PFSK-1 (cell line): ENCODE results near the gene STK24.

Source experiments
- FOXP2 ChIP-seq: optimal IDR thresholded peaks from 2 replicates; pipeline ENCODE3; 2011; ENCODE audit warnings: borderline replicate concordance, control low read depth, inconsistent platforms; ENCODE audit not compliant: insufficient read depth; ENCODE audit errors: extremely low read length, extremely low read depth
- POLR2AphosphoS5 ChIP-seq: IDR thresholded peaks from 2 replicates; pipeline ENCODE4 v1.6.1; 2012; ENCODE audit warnings: low read depth, mild to moderate bottlenecking, control low read depth, low read length, moderate library complexity
- REST ChIP-seq, 2 experiments: IDR thresholded peaks; 2 replicates each; pipeline versions ENCODE4 v1.6.1 to v1.8.0; 2011 to 2012; ENCODE audit warnings: low read depth in 2 of 2, low read length in 2 of 2, control low read depth in 1 of 2, inconsistent platforms in 1 of 2, mild to moderate bottlenecking in 1 of 2, moderate library complexity in 1 of 2; ENCODE audit not compliant: insufficient read depth in 1 of 2
- SIN3A ChIP-seq: IDR thresholded peaks from 2 replicates; pipeline ENCODE4 v1.6.1; 2012; ENCODE audit warnings: mild to moderate bottlenecking, low read length, moderate library complexity, borderline replicate concordance; ENCODE audit not compliant: insufficient read depth
- TAF1 ChIP-seq: IDR thresholded peaks from 2 replicates; pipeline ENCODE4 v1.6.1; 2012; ENCODE audit warnings: low read length, control low read depth, borderline replicate concordance; ENCODE audit not compliant: insufficient read depth

Gene STK24

DNA sequence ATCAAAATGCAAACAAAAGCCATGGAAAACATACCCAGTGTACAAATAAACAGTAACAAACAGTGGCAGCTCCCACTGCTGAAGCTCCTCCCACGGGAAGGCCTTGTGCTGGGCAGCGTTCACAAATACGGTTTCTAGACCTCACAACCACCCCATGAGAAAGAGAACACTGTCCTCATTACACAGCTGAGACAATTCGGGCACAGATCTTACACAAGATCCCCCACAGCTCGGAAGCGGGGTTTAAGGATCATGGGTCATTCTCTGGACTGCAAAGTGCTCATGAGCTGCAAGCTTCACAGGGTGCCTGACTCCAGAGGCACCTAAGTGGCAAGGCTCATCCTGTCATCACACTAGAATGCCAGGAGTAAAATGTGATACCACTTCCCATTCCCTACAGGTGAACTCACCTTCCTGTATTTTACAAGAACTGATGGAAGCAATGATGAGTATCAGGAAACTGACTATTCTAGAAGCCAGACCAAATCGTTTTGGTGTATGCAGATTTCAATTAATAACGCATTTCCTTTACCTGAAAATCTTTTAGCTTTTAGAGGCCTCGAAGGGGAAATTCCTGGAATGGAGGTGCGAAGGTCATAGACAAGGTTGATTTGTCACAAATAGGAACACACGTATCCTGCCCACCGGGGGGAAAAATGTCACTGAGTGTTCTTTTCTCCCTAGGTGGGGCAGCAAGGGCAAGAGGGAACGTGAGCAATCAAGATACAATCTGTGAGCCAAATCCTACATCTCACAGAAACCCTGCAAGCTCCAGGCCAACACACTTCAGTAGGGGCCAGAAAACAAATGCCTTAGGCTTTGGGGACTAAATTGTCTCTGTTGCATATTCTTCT is 41.2 kb downstream of the STK24 start:
- no peak for TF ChIP-seq FOXP2

- TF ChIP-seq REST (IDR thresholded peaks at IDR 0.05; ENCODE audit: insufficient read depth in 1 of 2, low read depth in 2 of 2, low read length in 2 of 2) (no peak), TAF1 (no peak), SIN3A (no peak), FOXP2 (no peak), POLR2AphosphoS5 (no peak)
Measured at GRCh38 chr13:98534821-98535220, 42.1 kb downstream of the STK24 start.

DNA sequence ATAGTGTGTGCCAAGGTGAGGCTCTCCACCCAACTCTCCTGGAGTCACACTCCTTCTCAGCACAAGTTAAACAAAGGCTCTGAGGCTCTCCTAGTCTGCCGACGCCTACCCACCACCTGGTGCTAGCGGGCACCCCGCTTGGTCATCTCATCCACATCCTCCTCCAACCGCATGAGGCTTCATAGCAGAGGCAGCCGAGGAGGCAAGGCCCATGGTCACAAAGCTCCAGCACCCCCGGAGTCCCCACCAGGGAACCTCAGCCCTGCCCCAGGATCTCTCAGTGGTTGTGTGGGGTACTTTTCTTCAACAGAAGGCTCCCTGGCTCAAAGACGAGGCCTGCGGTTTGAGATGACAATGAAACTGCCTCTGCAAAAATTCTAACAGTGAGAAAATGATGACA is 43.0 kb downstream of the STK24 start:
- no peak for TF ChIP-seq SIN3A
- no peak for TF ChIP-seq FOXP2
- TF ChIP-seq REST (IDR thresholded peaks at IDR 0.05; ENCODE audit: insufficient read depth in 1 of 2, low read depth in 2 of 2, low read length in 2 of 2): no peak
- TF ChIP-seq TAF1: no peak
- TF ChIP-seq POLR2AphosphoS5: no peak

DNA sequence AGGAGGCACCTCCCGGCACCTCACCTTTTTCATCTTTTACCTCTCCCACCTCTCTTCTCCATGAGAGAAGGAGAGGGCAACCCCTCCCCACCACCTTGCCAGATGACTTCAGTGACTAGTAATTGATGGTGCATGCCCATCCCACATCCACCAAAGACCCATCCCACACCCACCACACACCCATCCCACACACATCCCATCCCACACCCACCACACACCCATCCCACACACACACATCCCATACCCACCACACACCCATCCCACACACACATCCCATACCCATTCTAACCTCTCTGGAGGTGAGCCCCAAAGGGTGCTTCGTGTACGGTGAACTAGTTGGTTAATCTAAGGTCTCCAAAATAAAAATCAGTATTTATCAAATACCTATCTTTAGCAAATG is 44.7 kb downstream of the STK24 start:
- TF ChIP-seq FOXP2: no peak
- no peak for TF ChIP-seq POLR2AphosphoS5
- TF ChIP-seq TAF1: no peak
- no peak for TF ChIP-seq SIN3A
- TF ChIP-seq REST (IDR thresholded peaks at IDR 0.05; ENCODE audit: insufficient read depth in 1 of 2, low read depth in 2 of 2, low read length in 2 of 2): no peak

GRCh38 chr13:98530217-98530616 is 46.7 kb downstream of the STK24 start:
- no peak for TF ChIP-seq FOXP2
- no peak for TF ChIP-seq TAF1
- no peak for TF ChIP-seq POLR2AphosphoS5
- TF ChIP-seq REST (IDR thresholded peaks at IDR 0.05; ENCODE audit: insufficient read depth in 1 of 2, low read depth in 2 of 2, low read length in 2 of 2): no peak
- no peak for TF ChIP-seq SIN3A
